ENCODE data around the gene MAPKAPK2. TPM values are rescaled to one million over a fixed set of nuclear protein-coding genes. Genes with fewer than 3 reads are reported as not detected.

MAPKAPK2 gene
- total RNA-seq, 1 experiment from 2014 or later = 54.9 TPM

DNA sequence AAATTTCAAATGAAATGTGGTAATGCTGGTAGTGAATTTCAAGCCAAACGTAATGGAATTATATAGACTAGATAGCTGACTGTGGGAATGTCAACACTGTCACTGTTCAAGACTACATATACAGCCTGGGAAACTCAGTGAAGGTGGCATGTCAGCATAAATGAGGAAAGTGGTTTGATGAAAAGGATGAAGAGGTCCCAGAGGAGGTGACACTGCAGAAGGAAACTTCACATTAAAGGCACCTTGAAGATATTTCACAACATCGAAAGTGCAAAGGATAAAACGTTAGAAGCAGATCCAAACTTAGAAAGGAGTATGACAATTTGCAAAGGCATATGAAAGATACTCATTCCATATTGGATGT lies 25.7 kb downstream of the MAPKAPK2 start:
- Mint-ChIP-seq H3K36me3 (no peaks in the 10 kb centered on the region), H3K4me3 (no peak overlapping the region), H3K9me3 (no peaks in the 10 kb centered on the region), H3K27me3 (ENCODE audit: low read depth) (no peaks in the 10 kb centered on the region), H3K27ac (no peak overlapping the region), H3K4me1 (peaks cover 44% of the 10 kb centered on the region)
- ChIA-PET CTCF (interaction anchor here (0.6 to 1.9 kb wide), 3 partner anchors 47 to 240 kb away, joined by 3 to 6 read pairs (median 3); no protein-coding TSS in a partner anchor), POLR2A (no interaction called here)
- TF ChIP-seq, protein P1, sequence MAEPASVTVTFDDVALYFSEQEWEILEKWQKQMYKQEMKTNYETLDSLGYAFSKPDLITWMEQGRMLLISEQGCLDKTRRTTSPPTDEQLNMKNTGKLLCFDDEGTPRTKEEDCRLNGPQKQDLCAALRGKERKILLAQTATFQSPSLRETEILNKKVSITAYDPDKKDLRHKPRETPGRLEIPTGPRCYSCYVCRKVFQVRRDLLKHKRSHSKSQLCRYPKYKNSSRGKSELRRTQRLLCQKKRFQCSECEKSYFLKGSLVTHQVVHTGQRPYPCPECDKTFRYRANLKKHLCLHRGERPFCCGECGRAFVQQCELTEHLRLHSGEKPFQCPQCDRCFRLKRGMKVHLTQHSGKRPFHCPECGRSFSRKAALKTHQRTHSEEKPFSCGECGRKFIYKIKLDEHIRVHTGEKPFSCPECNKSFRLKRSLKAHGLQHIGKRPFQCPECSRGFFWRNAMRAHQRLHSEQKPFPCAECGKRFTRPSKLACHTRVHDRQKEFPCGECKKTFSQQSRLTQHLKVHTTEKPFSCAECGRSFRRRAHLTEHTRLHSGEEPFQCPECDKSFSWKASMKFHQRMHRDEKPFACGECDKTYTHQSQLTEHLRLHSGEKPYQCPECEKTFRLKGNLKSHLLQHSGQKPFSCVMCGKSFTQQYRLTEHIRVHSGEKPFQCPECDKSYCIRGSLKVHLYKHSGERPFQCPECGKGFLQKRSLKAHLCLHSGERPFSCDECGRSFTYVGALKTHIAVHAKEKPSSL (CRISPR knock-in tag; conservative IDR thresholded peaks at IDR 0.05) = no peak
- TF ChIP-seq CREM (CRISPR knock-in tag; IDR thresholded peaks at IDR 0.05) (no peak), TEAD4 (CRISPR knock-in tag; IDR thresholded peaks at IDR 0.05) (no peak), GABPB1 (CRISPR knock-in tag; IDR thresholded peaks at IDR 0.05) (no peak), ATF3 (CRISPR knock-in tag; conservative IDR thresholded peaks at IDR 0.05) (no peak)
- TF ChIP-seq, protein P2, sequence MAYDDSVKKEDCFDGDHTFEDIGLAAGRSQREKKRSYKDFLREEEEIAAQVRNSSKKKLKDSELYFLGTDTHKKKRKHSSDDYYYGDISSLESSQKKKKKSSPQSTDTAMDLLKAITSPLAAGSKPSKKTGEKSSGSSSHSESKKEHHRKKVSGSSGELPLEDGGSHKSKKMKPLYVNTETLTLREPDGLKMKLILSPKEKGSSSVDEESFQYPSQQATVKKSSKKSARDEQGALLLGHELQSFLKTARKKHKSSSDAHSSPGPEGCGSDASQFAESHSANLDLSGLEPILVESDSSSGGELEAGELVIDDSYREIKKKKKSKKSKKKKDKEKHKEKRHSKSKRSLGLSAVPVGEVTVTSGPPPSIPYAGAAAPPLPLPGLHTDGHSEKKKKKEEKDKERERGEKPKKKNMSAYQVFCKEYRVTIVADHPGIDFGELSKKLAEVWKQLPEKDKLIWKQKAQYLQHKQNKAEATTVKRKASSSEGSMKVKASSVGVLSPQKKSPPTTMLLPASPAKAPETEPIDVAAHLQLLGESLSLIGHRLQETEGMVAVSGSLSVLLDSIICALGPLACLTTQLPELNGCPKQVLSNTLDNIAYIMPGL (CRISPR knock-in tag; IDR thresholded peaks at IDR 0.05) = no peak
- TF ChIP-seq, protein P3, sequence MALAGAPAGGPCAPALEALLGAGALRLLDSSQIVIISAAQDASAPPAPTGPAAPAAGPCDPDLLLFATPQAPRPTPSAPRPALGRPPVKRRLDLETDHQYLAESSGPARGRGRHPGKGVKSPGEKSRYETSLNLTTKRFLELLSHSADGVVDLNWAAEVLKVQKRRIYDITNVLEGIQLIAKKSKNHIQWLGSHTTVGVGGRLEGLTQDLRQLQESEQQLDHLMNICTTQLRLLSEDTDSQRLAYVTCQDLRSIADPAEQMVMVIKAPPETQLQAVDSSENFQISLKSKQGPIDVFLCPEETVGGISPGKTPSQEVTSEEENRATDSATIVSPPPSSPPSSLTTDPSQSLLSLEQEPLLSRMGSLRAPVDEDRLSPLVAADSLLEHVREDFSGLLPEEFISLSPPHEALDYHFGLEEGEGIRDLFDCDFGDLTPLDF (CRISPR knock-in tag; IDR thresholded peaks at IDR 0.05) = no peak
- TF ChIP-seq, protein P4, sequence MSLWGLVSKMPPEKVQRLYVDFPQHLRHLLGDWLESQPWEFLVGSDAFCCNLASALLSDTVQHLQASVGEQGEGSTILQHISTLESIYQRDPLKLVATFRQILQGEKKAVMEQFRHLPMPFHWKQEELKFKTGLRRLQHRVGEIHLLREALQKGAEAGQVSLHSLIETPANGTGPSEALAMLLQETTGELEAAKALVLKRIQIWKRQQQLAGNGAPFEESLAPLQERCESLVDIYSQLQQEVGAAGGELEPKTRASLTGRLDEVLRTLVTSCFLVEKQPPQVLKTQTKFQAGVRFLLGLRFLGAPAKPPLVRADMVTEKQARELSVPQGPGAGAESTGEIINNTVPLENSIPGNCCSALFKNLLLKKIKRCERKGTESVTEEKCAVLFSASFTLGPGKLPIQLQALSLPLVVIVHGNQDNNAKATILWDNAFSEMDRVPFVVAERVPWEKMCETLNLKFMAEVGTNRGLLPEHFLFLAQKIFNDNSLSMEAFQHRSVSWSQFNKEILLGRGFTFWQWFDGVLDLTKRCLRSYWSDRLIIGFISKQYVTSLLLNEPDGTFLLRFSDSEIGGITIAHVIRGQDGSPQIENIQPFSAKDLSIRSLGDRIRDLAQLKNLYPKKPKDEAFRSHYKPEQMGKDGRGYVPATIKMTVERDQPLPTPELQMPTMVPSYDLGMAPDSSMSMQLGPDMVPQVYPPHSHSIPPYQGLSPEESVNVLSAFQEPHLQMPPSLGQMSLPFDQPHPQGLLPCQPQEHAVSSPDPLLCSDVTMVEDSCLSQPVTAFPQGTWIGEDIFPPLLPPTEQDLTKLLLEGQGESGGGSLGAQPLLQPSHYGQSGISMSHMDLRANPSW (CRISPR knock-in tag; conservative IDR thresholded peaks at IDR 0.05; ENCODE audit: low read depth) = no peak
- DNase-seq (ENCODE audit: low spot score) = no peak
- no peak for ATAC-seq

GRCh38 chr1:206713070-206713469 lies 28.4 kb downstream of the MAPKAPK2 start:
- POLR2A ChIA-PET = no interaction called here
- CTCF ChIA-PET = interaction anchor here (1.0 to 2.5 kb wide), 2 partner anchors 22 to 82 kb away, joined by 3 to 9 read pairs; no protein-coding TSS in a partner anchor
- no peak for DNase-seq (ENCODE audit: low spot score)

More at GRCh38 chr1:206713070-206713469, 28.4 kb downstream of the MAPKAPK2 start:
- Mint-ChIP-seq H3K36me3 (no peaks in the 10 kb centered on the region), H3K9me3 (no peaks in the 10 kb centered on the region), H3K27me3 (ENCODE audit: low read depth) (no peaks in the 10 kb centered on the region), H3K4me1 (peaks cover 22% of the 10 kb centered on the region), H3K4me3 (no peak overlapping the region), H3K27ac (peak overlapping the region; percentile 25)
- TF ChIP-seq PRDM15 (CRISPR knock-in tag; IDR thresholded peaks at IDR 0.05) (no peak), MYBL2 (CRISPR knock-in tag; IDR thresholded peaks at IDR 0.05) (no peak), CBFB (CRISPR knock-in tag; IDR thresholded peaks at IDR 0.05; ENCODE audit: low read depth) (no peak), ZNF317 (CRISPR knock-in tag; IDR thresholded peaks at IDR 0.05; ENCODE audit: borderline replicate concordance, low read depth) (no peak), FOXP1 (CRISPR knock-in tag; IDR thresholded peaks at IDR 0.05; ENCODE audit: borderline replicate concordance) (no peak), PRRX2 (CRISPR knock-in tag; IDR thresholded peaks at IDR 0.05) (no peak), MLX (CRISPR knock-in tag; IDR thresholded peaks at IDR 0.05) (no peak), OVOL2 (CRISPR knock-in tag; IDR thresholded peaks at IDR 0.05; ENCODE audit: borderline replicate concordance) (no peak)
- TF ChIP-seq, protein P4 (CRISPR knock-in tag; conservative IDR thresholded peaks at IDR 0.05; ENCODE audit: low read depth) = no peak
- ATAC-seq = no peak
